ENCODE measurements around the gene EPHA3. TPM values are rescaled to one million over a fixed set of nuclear protein-coding genes. Genes with fewer than 3 reads are reported as not detected.

The EPHA3 gene
- total RNA-seq, 1 experiment from 2014 or later: not detected

DNA sequence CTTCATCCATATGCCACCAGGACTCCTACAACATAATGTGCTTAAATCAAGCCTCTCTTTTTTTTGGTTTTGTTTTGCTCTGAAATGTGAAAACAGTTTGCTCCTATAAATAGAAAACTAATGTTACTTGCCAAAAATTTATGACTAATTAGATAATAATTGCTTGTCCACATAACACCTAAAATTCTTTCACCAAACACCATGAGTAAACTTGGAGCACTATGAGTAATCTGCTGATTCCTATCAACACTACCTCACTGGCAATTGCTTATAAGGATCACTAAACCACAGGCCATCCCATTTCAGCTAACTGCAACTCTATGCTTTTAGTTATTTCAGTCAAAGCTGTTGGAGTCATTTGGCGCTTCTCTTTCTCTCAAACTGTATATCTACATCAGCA lies 252.7 kb downstream of the EPHA3 start:
- TF ChIP-seq, protein P1, sequence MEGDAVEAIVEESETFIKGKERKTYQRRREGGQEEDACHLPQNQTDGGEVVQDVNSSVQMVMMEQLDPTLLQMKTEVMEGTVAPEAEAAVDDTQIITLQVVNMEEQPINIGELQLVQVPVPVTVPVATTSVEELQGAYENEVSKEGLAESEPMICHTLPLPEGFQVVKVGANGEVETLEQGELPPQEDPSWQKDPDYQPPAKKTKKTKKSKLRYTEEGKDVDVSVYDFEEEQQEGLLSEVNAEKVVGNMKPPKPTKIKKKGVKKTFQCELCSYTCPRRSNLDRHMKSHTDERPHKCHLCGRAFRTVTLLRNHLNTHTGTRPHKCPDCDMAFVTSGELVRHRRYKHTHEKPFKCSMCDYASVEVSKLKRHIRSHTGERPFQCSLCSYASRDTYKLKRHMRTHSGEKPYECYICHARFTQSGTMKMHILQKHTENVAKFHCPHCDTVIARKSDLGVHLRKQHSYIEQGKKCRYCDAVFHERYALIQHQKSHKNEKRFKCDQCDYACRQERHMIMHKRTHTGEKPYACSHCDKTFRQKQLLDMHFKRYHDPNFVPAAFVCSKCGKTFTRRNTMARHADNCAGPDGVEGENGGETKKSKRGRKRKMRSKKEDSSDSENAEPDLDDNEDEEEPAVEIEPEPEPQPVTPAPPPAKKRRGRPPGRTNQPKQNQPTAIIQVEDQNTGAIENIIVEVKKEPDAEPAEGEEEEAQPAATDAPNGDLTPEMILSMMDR (IDR thresholded peaks at IDR 0.05; ENCODE audit: unreplicated experiment): no peak
- BruUV-seq (replicated peaks): no TSS peak
- Mint-ChIP-seq H3K27ac (ENCODE audit: low read depth, unreplicated experiment) (no peak overlapping the region), H3K36me3 (ENCODE audit: insufficient read depth, unreplicated experiment) (no peaks in the 10 kb centered on the region), H3K4me1 (ENCODE audit: insufficient read depth, unreplicated experiment) (peaks cover 6% of the 10 kb centered on the region), H3K27me3 (ENCODE audit: insufficient read depth, unreplicated experiment) (no peaks in the 10 kb centered on the region), H3K9me3 (ENCODE audit: unreplicated experiment) (no peaks in the 10 kb centered on the region), H3K4me3 (ENCODE audit: unreplicated experiment) (no peak overlapping the region)
- DNase-seq (ENCODE audit: unreplicated experiment): peak; percentile 32
- ChIA-PET CTCF (interaction anchor here (0.5 kb wide), 1 partner anchor 216 kb away, joined by 3 read pairs; no protein-coding TSS in a partner anchor), POLR2A (interaction anchor here (0.5 kb wide), 1 partner anchor 409 kb away, joined by 3 read pairs; no protein-coding TSS in a partner anchor)
- intact Hi-C loops (cut with micrococcal nuclease): no loop called here

DNA sequence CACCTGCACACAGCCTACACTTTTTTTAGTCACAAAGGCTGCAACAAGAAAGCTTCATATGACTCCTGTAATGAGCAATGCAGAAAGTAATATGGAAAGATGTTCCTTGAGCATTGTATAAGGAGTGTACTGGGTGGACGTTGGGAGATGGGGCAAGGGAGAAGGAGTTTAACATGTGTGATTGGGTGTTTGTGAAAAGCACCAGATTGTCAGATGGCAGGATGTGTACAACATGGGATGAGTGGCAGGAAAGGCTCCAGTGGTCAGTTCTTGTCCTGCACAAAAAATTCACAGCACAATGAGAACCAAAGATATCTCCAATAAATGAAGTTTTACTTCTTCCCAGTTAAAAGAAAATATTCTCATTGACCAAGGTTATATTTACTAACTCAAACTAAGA lies 255.1 kb downstream of the EPHA3 start:
- CTCF ChIA-PET: no interaction called here
- no peak for DNase-seq (ENCODE audit: unreplicated experiment)
- Mint-ChIP-seq H3K9me3 (ENCODE audit: unreplicated experiment) (no peaks in the 10 kb centered on the region), H3K4me3 (ENCODE audit: unreplicated experiment) (no peak overlapping the region), H3K27me3 (ENCODE audit: insufficient read depth, unreplicated experiment) (no peaks in the 10 kb centered on the region), H3K4me1 (ENCODE audit: insufficient read depth, unreplicated experiment) (peaks cover 6% of the 10 kb centered on the region), H3K27ac (ENCODE audit: low read depth, unreplicated experiment) (no peak overlapping the region), H3K36me3 (ENCODE audit: insufficient read depth, unreplicated experiment) (no peaks in the 10 kb centered on the region)
- POLR2A ChIA-PET: no interaction called here
- intact Hi-C loops (cut with micrococcal nuclease): no loop called here
- TF ChIP-seq, protein P1 (IDR thresholded peaks at IDR 0.05; ENCODE audit: unreplicated experiment): no peak
- no TSS peak for BruUV-seq (replicated peaks)

DNA sequence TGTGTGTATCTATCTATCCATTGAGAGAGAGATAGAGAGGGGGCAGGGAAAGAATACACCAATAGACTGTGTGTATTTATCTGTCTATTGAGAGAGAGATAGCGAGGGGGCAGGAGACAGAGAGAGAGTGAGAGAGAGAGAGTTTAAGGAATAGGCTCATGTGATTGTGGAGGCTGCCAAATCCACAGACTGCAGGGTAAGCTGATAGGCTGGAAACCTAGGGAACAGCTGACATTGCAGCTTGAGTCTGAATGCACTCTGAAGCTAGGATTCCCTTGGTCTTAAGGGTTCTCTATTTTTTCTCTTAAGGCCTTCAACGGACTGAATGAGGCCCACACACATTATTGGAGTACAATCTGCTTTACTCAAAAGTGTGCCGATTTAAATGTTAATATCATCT lies 255.8 kb downstream of the EPHA3 start:
- no TSS peak for BruUV-seq (replicated peaks)

DNA sequence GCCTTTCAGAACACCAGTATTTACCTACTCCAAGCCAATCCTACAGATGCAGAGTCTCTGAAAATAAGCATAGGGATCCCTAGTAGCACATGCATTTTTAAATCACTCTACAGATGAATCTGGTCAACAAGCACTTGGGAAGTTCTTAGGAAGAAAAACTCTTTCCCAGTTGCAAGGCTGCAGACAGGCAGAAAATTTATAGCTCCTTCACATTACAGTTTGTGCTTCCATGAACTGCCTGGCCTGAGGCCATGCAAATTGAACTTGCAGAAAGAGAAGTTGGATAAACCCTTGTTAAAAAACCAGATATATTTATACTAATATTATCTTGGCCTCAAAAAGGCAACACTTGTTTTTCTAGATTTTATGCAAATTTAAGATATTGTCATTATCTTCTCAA lies 256.9 kb downstream of the EPHA3 start:
- POLR2A ChIA-PET: interaction anchor here (0.6 kb wide), 1 partner anchor 1113 kb away, joined by 3 read pairs; no protein-coding TSS in a partner anchor
- no peaks in the 10 kb centered on the region for H3K27me3 Mint-ChIP-seq (ENCODE audit: insufficient read depth, unreplicated experiment)
- H3K4me1 Mint-ChIP-seq (ENCODE audit: insufficient read depth, unreplicated experiment): peaks cover 6% of the 10 kb centered on the region
- no peaks in the 10 kb centered on the region for H3K36me3 Mint-ChIP-seq (ENCODE audit: insufficient read depth, unreplicated experiment)
- H3K4me3 Mint-ChIP-seq (ENCODE audit: unreplicated experiment): no peak overlapping the region
- intact Hi-C loops (cut with micrococcal nuclease): no loop called here
- no peak for DNase-seq (ENCODE audit: unreplicated experiment)
- CTCF ChIA-PET: interaction anchor here (0.7 kb wide), 1 partner anchor 533 kb away, joined by 3 read pairs; no protein-coding TSS in a partner anchor
- no peak overlapping the region for H3K27ac Mint-ChIP-seq (ENCODE audit: low read depth, unreplicated experiment)
- TF ChIP-seq, protein P1 (IDR thresholded peaks at IDR 0.05; ENCODE audit: unreplicated experiment): no peak
- peaks cover 7% of the 10 kb centered on the region for H3K9me3 Mint-ChIP-seq (ENCODE audit: unreplicated experiment)
- no TSS peak for BruUV-seq (replicated peaks)

More for the DNA sequence above, 255.8 kb downstream of the EPHA3 start:
- Mint-ChIP-seq H3K27ac (ENCODE audit: low read depth, unreplicated experiment) (no peak overlapping the region), H3K27me3 (ENCODE audit: insufficient read depth, unreplicated experiment) (no peaks in the 10 kb centered on the region), H3K4me1 (ENCODE audit: insufficient read depth, unreplicated experiment) (peaks cover 6% of the 10 kb centered on the region), H3K4me3 (ENCODE audit: unreplicated experiment) (no peak overlapping the region), H3K36me3 (ENCODE audit: insufficient read depth, unreplicated experiment) (no peaks in the 10 kb centered on the region), H3K9me3 (ENCODE audit: unreplicated experiment) (no peaks in the 10 kb centered on the region)
- CTCF ChIA-PET: interaction anchor here (0.6 kb wide), 1 partner anchor 488 kb away, joined by 3 read pairs; no protein-coding TSS in a partner anchor
- TF ChIP-seq, protein P1 (IDR thresholded peaks at IDR 0.05; ENCODE audit: unreplicated experiment): no peak
- DNase-seq (ENCODE audit: unreplicated experiment): no peak
- POLR2A ChIA-PET: no interaction called here
- intact Hi-C loops (cut with micrococcal nuclease): no loop called here
